SK-N-MC (cell line): ENCODE measurements around the gene CAPS.

Experiments
- DNase-seq: peaks from one replicate; pipeline ENCODE4 v3.0.0-alpha.2; 2011; ENCODE audit warnings: low read depth, low spot score
- H3K27ac ChIP-seq: fragments of 200-600 bp; sonication (generic); 2 replicates; pipeline ENCODE4 v1.5.1; 2016; ENCODE audit warnings: mixed run types
- H3K36me3 ChIP-seq: fragments of 200-600 bp; sonication (generic); 2 replicates; pipeline ENCODE4 v1.6.1; 2017; ENCODE audit warnings: antibody characterized with exemption, low read length, mixed read lengths; ENCODE audit not compliant: insufficient read depth
- H3K4me3 ChIP-seq: fragments of 200-600 bp; sonication (generic); 2 replicates; pipeline ENCODE4 v1.5.1; 2016
- H3K9ac ChIP-seq: fragments of 200-600 bp; sonication (generic); 2 replicates; pipeline ENCODE4 v1.8.0; 2017; ENCODE audit warnings: mixed run types, mixed read lengths; ENCODE audit not compliant: insufficient read length
- H3K9me3 ChIP-seq: fragments of 200-600 bp; sonication (generic); 2 replicates; pipeline ENCODE4 v1.6.1; 2017; ENCODE audit warnings: low read depth, mild to moderate bottlenecking, antibody characterized with exemption, low read length, moderate library complexity, mixed read lengths
- EZH2 ChIP-seq: fragments of 200-600 bp; sonication (generic); IDR thresholded peaks from one replicate; pipeline ENCODE4 v1.6.1; 2017; ENCODE audit warnings: antibody characterized with exemption
- FOXP2 ChIP-seq: optimal IDR thresholded peaks from 2 replicates; pipeline ENCODE3; 2011; ENCODE audit warnings: mild to moderate bottlenecking, moderate library complexity; ENCODE audit not compliant: insufficient read depth; ENCODE audit errors: extremely low read length, control extremely low read depth
- POLR2AphosphoS5 ChIP-seq: IDR thresholded peaks from 2 replicates; pipeline ENCODE4 v1.6.1; 2012; ENCODE audit warnings: mild to moderate bottlenecking, low read depth, low read length, borderline replicate concordance

Gene CAPS

GRCh38 chr19:5963855-5964254 lies 49.8 kb downstream of the CAPS start:
- Histone ChIP-seq H3K9me3 (no peaks in the 10 kb centered on the region), H3K4me3 (no peak overlapping the region), H3K9ac (no peak overlapping the region), H3K36me3 (peaks cover 7% of the 10 kb centered on the region; the same call in 1 of the 2 replicates), H3K27ac (no peak overlapping the region)
- TF ChIP-seq FOXP2 (no peak), EZH2 (no peak), POLR2AphosphoS5 (no peak)
- no peak for DNase-seq

DNA sequence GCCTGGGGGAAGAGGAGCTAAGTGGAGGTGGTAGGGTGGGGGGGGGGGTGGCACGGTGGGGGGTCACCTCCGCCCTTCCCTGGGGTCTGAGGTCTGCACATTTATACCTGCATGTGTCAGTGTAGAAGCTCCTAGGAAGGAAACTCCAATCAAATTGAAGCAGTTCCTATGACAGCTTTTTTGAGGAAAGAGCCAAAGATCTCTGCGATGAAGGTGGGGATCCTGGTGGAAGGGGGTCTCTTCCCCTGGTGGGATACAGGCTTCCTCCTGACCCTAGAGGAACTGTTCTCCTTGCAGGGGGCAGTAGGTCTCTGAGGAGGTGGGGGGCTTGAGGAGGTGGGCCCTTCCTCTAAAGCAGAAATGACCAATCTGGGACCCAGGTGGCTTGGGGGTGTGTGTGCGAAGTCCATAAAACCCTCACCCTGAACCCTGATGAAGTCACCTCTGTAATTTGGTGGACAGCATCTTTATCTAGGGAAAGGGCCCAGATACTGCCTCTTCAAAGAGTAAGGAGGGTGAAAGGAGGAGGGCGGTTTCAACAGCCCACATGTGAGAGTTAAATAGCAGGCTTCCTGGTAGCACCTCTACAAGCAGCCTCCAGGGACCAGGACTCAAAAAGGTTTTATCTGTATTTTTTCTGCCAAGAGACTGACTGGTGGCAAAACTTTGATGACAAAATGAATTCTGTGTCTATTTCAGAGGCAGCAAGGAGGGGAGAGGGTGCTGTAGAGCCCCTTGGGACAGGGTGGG lies 50.9 kb downstream of the CAPS start:
- Histone ChIP-seq H3K9ac (no peak overlapping the region), H3K9me3 (no peaks in the 10 kb centered on the region), H3K36me3 (peaks cover 7% of the 10 kb centered on the region; the same call in 1 of the 2 replicates), H3K4me3 (no peak overlapping the region), H3K27ac (no peak overlapping the region)
- no peak for DNase-seq
- no peak for TF ChIP-seq POLR2AphosphoS5
- no peak for TF ChIP-seq FOXP2
- TF ChIP-seq EZH2, result no peak
